GM18505 (cell line): ENCODE data around the gene RAB28.

Source experiments
- ATAC-seq: cut with Tn5 transposase; IDR thresholded peaks from one replicate; pipeline ENCODE4 v1.9.1; 2021; ENCODE audit not compliant: unreplicated experiment
- POLR2A ChIP-seq: IDR thresholded peaks from 4 replicates; pipeline ENCODE4 v1.6.1; 2011; ENCODE audit warnings: borderline replicate concordance; ENCODE audit not compliant: insufficient read depth, insufficient read length; ENCODE audit errors: extremely low read depth

The RAB28 gene

GRCh38 chr4:13523591-13524503 lies 39.7 kb upstream of the RAB28 start:
- TF ChIP-seq POLR2A = no peak

DNA sequence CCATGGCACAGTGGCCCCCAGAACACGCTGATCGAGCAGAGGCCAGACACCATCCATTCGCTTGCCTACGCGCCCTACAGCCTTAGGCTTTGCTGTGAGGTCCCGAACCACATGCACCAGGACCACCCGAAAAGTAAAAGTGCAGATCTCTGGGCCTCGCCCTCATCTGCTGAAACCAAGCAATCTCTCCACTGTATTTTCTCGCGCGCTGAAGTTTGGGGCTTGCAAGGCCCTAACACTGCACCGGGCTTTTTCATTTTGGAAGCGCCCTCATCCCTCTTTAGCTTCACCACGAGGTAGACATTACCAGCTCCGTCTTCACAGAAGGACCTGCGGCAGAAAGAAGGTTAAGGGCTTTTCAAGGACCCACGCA lies 39.0 kb upstream of the RAB28 start:
- ATAC-seq = no peak
- TF ChIP-seq POLR2A = no peak

More at GRCh38 chr4:13523591-13524503, 39.7 kb upstream of the RAB28 start:
- ATAC-seq = no peak

GRCh38 chr4:13522282-13523104 lies 38.4 kb upstream of the RAB28 start:
- no peak for TF ChIP-seq POLR2A
- no peak for ATAC-seq

DNA sequence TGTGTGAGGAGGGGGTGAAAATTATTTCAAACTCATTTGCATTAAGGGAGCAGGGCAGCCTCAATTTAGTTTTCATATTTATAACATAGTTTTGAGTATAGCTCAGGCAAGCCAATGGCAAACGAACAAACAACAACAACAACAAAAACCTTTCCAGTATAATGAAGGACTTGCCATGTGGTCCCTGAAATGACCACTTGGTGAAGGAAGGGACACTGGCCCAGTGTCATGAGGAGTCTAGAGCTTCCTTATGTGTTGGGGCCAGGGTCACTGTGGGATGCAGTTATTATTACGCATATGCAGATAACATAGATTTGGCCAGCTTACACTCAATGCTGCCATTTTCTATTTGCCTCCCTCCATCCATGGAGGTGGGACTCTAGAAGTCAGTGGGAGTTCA lies 36.9 kb upstream of the RAB28 start:
- no peak for TF ChIP-seq POLR2A
- ATAC-seq = no peak

DNA sequence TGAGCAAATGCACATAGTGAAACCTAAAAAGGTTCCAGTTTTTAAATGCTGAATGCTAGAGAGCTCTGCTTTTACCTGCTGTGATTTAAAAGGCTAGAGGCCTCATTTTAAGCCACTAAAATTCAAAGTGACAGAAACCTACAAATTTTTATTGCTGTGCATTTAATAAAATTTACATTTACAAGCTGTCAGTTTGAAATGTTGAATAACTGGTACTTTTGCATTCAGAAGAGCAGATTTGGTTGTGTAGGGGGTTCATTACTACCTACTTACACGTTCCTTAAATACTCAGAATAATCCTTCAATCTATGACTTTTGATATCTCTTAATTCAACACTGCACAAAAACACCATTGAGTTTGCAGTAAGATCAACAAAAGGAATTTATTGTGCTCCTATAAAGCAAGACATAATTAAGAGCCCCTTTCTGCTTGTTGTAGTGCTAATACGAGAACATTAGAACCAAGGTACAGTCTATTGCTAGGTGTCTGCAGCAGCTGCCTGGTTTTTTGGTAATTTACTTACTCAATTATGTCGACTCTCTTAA lies 32.2 kb upstream of the RAB28 start:
- no peak for ATAC-seq
- TF ChIP-seq POLR2A = no peak

- no peak for ATAC-seq
Measured at GRCh38 chr4:13515268-13515667, 31.1 kb upstream of the RAB28 start.

DNA sequence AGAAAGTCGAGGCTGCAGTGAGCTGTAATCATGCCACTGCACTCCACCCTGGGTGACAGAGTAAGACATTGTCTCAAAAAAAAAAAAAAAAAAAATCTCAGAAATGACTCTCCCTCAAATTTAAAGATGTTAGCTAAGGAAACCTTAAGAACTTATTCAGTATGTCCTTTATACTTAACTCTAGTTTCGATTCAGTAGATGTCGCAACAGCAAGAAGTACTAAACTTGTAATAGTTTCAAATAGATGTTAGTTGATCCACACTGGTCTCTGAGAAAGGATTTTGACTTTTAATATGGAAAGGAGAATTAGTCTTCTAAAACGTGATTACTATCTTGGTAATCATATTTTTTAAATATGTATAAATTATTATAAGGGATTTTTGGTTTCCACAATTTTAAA lies 30.6 kb upstream of the RAB28 start:
- ATAC-seq = no peak
- no peak for TF ChIP-seq POLR2A

More at GRCh38 chr4:13515268-13515667, 31.1 kb upstream of the RAB28 start:
- TF ChIP-seq POLR2A = no peak

DNA sequence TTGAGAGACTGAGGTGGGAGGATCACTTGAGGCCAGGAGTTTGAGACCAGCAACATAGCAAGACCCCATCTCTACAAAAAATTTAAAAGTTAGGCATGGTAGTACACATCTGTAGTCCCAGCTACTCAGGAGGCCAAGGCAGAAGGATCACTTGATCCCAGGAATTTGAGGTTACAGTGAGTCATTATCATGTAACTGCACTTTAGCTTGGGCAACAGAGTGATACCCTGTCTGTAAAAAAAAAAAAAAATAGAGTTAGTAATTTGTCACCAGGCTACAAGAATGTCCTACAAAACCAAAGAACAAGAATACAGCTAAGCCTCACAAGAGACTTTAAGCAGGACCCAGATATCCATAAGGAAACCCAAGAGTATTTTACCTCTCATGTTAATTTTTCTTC lies 27.0 kb upstream of the RAB28 start:
- ATAC-seq = no peak
- no peak for TF ChIP-seq POLR2A

GRCh38 chr4:13509442-13509841 lies 25.3 kb upstream of the RAB28 start:
- TF ChIP-seq POLR2A = no peak
- no peak for ATAC-seq

- no peak for ATAC-seq
- TF ChIP-seq POLR2A = no peak
Measured at GRCh38 chr4:13504374-13504773, 20.2 kb upstream of the RAB28 start.

GRCh38 chr4:13498469-13498868 lies 14.3 kb upstream of the RAB28 start:
- no peak for TF ChIP-seq POLR2A
- no peak for ATAC-seq

GRCh38 chr4:13496605-13497004 lies 12.5 kb upstream of the RAB28 start:
- TF ChIP-seq POLR2A = no peak

DNA sequence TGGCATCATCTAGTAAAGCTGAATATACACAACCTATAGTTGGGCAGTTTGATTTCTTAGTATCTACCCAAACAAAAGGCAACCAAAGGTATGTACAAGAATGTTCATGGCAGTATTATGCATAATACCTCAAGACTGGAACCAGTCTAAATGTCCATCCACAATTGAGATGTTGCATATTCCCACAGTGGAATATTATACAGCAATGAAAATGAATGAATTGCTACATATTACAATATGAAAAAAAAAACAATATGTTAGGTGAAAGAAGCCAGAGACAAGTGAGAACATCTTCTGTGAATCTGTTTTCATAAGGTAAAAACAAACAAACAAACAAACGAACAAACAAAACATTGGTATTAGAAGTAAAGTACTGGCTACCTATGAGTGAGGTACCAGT lies 11.6 kb upstream of the RAB28 start:
- TF ChIP-seq POLR2A = no peak
- ATAC-seq = no peak

More at GRCh38 chr4:13496605-13497004, 12.5 kb upstream of the RAB28 start:
- ATAC-seq = no peak
